Putamen (tissue), 1 donor: ENCODE data around the gene DUSP9.
"Not testable (repeated sequence)": the region's sequence is repeated elsewhere in the genome, so short reads cannot be mapped to it uniquely, and the experiment has no call there.

ENCODE experiments used
- DNase-seq: peaks from one replicate; pipeline ENCODE4 v3.0.0-alpha.2; 2016; ENCODE audit warnings: low spot score

Gene DUSP9, protein sequence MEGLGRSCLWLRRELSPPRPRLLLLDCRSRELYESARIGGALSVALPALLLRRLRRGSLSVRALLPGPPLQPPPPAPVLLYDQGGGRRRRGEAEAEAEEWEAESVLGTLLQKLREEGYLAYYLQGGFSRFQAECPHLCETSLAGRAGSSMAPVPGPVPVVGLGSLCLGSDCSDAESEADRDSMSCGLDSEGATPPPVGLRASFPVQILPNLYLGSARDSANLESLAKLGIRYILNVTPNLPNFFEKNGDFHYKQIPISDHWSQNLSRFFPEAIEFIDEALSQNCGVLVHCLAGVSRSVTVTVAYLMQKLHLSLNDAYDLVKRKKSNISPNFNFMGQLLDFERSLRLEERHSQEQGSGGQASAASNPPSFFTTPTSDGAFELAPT

DNA sequence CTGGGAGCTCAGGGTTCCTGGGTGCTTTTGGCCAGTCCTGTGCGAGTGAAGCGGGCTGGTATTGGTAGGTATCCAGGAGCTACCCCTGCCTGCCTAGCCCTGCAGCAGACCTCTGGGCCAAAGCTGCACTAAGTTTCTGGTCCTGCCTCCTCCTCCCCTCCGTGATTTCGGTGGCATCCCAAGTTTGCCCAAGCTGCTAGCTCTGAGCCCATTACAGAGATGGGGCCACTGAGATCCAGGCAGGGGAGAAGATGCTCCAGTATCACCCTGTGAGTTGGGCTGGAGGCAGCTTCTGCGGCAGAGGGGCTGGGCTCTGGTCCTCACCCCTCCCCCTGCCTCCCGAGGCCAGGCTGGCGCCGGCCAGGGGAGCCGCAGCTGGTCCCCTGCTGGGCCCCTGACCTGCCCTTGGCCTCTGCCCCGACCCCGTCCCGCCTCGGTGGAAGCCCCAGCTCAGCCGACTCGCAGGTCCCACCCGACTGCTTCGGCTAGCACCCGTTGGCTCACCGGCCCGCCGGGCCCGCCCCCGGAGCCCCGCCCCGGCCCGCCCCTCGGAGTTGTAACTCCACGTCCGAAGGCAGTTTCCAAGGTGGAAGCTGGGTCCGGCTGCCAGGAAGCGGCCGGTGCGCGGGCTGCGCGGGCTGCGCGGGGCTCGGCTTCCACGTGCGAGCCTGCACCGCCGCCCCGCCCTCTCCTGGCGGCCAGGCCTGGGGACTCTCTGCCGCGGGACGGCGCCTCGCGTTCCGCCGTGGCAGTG, at the start of gene DUSP9:
Gene DUSP9, plus strand, starts transcription at position 584 of the 754 bp plus-strand sequence. CDS start 751 bp downstream, outside the sequence.
- DNase-seq, result no peak

DNA sequence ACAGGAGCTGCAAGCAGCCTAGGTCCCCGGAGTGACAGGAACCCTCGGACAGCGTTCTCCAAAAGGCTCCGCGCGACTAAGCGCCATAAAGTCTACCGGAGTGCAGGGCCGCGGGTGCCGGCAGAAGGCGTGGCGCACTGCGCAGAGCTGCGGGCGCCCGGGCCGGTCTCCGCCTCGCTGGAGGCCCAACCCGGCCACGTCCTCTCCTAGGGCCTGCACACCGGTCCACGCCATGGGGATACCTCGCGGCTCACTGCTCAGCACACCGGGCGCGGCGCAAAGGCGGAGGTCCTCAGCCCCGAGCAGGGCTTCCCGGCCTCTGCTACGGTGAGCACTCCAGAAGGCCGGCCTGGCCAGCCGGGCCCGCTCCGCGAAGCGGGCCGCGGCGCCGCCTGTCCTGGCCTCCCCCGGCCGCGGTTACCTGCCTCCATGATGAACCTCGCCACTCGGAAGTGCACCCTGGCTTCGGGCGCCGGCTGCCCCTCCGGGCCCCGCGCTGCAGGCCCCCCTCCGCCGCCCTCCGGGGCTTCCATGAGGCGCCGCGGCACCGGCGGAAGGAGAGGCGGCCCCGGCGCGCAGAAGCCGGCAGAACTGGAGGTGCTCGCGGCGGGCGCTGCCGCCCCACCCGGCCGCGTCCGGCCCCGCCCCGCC, 48.3 kb upstream of the DUSP9 start, which contains the start of gene CCNQ:
Gene CCNQ, minus strand, starts transcription at position 599 of the 651 bp plus-strand sequence. Its CDS starts 66 bp downstream, at position 533.
- no peak for DNase-seq

DNA sequence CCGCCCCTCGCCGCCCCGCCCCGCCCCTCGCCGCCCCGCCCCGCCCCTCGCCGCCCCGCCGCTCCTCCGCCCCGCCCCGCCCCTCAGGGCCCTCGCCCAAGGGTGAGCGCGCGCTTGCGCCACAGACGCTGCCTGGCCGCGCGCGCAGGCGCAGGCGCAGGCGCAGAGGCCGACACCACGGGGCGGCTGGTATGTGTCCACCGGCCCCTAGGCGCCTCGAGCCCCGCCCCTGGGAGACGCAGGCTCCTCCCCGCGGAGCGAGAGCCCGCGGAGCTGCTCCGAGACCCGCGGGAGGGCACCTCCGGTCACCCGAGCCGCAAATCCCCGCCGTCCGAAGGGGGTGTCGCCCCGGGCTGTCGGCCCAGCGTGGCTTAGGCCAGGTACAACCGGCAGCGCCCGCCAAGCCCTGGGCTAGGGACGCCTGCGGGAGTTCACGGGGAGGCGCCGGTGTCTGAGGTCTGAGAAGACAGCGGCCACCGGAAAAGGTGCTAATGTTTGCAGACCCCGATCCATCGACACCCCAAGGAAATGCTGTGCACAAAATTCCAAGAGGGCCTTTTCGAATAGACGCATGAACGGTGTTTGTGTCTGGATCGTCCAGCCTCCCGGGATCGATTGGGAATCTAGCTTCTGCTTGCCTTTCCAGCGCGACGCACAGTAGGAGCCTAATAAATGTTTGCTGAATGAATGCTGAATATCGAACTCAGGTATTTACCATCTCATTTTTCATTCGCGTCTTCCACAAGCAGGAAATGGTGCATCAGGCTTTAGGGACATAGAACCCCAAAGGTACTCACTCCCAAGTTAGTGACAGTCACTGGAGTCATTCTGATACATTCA, 47.6 kb upstream of the DUSP9 start:
- DNase-seq, result peak; percentile 85

DNA sequence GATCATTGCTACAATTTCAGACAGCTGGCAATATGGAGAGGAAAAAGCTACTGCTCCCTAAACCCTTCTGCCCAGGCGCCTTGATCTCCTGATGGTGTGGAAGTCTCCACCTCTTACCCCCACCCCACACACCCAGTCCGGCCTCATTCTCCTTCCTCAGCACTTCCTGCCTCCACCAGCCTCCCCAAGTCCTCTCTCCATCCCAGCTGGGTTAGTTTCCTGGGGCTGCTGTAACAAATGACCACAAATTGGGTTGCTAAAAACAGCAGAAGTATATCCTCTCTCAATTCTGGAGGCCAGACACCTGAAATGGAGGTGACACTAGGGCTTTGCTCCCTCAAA, 47.0 kb upstream of the DUSP9 start:
- no peak for DNase-seq

DNA sequence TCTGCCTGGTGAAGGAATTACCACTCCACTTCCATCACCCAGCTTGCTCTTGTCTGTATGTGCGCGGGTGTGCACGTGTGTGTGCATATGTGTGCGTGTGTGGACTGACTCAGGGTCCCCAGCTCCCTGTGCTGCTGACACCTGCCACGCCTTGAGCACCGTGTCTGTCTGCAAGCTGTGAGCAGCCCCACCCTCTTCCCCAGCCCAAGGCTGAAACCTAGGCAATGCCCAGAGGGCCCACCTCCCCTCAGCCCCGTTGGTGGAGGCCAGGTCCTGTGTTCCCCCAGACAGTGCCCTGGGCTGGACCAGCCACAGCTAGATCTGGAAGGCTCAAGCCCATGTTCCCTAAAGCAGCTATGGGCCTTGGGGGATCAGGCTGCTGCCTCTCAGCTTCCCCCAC, 46.1 kb upstream of the DUSP9 start:
- no peak for DNase-seq

DNA sequence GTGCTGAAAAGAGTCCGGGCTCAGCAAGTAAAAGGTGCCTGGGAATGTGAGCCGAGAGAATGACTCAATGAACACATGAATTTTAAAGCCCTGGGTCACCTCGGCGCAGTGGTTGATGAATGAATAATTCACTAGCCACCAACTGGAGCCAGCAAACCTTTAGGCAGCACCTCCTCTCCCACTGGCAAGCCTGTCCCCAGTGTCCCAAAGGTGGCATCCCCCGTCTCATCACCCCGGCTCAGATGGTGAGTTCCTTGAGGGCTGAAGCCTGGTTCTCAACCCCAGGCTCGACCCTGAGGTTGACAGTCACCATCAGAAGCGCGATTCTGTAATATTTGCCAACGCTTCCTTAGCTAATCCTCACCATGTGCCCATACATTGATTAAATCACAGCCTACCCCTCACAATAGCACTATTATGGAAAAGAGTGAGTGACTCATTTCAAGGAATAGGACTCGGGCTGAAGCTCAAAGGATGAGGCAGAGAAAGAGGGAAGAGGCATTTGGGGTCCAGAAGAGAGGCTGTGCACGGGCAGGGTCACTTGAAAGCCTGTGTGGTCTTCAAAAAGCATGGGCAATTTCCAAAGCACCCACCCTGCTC, 45.4 kb upstream of the DUSP9 start:
- DNase-seq, result no peak

DNA sequence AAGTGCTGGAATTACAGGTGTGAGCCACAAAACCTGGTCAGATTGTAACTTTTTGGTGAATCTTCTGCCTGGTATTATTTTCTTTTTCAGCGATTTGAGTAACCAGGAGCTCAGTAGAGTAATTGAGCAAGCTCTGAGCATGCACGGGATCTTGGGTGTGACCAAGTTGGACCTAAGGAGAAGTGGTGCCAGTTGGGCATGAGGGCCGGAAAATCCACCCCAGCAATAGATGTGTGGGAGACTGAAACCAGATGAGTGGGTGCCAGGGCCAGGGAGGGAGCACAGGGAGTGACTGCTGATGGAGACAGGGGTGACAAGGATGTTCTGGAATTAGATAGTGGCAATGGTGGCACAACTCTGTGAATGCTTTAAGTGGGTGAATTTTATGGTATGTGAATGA, 44.4 kb upstream of the DUSP9 start:
- no peak for DNase-seq

DNA sequence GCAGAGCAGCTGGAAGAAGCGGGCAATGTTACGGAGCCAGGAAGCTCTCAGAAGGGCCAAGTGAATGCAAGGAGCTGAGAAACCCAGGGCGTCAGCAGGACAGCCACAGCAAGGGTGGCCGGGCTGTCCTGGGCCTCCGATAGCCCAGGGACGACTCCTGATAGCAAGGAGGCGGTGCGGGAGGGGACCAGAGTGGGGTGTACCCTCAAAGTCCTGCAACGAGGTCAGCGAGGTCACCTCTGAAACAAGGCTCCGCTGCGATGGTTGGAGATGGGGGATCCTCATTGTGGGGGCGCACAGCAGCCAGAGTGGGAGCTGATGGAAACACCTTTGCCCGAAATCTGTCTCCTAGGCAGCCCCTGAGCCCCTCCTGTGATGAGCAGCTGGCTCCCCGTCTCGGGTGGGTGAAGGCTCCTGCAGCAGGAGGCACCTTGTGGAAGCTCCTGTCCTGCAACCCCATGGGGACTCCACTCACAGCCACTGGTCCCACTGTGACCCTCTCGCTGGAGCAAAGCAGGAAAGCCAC, 43.8 kb upstream of the DUSP9 start:
- no peak for DNase-seq

DNA sequence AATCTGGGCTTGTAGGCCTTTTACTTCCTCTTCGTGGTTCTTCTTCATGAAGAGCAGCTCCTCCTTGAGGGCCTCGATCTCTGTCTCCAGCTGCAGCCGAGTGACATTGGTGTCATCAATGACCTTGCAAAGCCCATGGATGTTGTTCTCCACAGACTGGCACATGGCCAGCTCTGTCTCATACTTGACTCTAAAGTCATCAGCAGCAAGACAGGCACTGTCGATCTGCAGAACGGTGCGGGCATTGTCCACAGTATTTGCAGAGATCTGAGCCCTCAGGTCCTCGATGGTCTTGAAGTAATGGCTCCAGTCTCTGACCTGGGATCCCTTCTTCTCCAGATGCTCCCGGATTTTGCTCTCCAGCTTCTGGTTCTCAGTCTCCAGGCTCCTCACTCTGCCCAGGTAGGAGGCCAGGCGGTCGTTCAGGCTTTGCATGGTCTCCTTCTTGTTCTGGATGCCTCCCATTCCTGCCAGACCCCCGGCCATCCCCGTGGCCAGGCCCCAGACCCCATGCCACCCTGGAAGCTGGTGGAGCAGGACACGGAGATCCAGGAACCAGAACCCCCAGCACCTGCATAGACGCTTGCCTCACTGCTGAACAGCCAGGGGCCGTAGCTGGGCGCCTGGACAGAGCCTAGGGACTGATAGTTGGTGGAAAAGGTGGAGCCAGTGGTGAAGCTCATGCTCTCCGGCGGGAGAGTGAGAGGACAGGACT, 42.2 kb upstream of the DUSP9 start:
- not testable (repeated sequence) for DNase-seq

DNA sequence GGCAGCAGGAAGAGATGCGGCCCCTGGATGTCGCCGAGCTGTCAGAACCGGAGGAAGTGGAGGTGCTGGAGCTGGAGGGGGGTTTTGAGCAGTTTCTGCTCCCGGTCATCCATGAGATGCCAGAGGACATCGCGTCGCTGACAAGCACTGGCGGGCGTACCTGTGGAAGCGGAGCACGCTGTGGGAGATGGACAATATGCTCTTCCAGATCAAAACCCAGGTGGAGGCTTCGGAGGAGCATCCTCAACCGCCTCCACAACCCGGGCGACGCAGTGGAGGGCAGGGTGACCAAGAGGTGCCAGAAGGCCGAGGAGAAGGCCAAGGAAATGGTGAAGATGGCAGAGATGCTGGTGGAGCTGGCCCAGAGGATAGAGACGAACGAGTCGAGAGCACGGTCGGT, 40.5 kb upstream of the DUSP9 start:
- no peak for DNase-seq

DNA sequence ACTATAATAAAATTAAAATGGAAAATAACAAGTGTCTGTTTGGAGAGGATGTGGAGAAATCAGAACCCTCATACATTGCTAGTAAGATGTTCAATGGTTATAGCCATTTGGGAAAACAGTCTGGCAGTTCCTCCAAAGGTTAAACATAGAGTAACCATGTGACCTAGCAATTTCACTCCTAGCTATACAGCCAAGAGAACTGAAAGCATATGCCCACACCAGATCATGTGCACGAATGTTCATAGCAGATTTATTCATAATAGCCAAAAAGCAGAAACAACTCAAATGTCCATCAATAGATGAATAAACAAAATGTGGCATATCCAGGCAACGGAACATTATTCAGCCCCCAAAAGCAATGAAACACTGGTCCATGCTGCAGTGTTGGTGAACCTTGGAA, 38.6 kb upstream of the DUSP9 start:
- no peak for DNase-seq

DNA sequence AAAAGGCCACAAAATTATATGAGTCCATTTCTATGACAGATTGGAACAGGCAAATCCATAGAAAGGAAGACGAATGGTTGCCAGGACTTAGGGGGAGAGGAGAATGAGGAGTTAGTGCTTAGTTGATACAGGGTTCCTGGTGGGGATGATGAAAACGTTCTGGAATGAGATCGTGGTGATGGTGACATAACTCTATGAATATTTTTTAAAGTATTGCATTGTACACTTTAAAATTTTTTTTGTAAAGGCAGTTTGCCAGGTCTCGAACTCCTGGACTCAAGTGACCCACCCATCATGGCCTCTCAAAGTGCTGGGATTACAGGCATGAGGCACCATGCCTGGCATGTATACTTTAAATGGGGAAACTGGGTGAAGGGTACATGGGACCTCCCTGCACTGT, 38.2 kb upstream of the DUSP9 start:
- DNase-seq, result no peak

DNA sequence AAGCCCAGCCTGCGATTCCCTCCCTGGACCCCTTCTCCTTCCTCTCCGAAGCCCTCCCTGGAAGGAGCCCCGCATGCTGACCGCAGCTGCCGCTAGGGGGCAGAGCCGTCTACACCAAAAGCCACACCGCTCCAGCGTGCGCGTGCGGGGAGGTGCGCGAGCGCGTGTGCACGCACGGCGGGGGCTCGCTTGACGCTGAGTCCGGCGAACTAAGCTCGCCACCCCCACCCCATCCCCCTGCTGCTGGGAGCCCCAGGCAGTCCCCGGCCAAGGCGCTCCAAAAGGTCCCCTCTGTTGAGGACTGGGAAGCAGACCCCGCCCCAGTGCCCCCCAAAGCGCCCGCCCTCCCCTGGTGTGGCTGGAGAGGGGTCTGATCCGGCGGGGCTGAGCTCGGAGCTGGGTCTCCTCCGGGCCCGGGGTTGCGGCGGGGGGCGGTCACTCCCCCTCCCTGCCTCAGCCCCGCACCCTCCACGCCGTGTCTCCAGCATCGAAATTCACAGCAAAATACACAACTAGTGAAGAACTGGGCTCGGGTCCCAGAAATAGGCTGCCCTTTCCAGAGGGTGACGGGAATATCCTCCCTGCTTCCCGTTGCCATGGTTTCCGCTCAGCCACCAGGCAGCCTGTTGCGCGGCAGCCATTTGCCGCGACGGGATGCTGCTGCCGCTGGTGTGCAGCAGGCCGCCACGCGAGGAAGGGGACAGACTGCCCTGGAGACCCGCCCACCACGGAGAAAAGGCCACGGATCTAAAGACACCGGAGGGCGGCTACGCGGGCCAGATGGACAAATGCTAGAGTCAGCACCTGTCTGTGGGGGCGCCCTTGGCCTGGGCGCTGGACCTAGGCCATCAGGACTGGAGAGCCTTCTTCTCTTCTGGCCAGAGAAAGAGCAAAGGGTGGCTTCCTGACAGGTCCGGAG, 36.8 kb upstream of the DUSP9 start:
- DNase-seq, result peak; percentile 68

DNA sequence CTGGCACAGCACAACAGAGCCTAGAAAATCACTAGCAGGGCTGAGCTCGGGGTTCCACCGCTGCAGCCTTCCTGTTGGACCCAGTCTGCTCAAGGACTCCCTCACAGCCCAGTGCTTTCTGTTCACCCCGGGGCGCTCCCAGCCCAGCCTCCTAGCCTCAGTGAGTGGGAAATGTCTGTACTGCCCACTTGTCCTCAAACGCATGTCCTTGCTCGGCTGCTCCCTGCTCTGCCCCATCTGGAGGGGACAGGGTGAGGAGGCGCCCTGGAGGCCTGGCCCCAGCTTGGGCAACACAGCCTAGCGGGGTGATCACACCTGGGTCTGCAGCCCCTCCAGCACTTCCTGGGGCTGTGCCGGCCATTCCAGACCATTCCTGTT, 36.2 kb upstream of the DUSP9 start:
- no peak for DNase-seq

DNA sequence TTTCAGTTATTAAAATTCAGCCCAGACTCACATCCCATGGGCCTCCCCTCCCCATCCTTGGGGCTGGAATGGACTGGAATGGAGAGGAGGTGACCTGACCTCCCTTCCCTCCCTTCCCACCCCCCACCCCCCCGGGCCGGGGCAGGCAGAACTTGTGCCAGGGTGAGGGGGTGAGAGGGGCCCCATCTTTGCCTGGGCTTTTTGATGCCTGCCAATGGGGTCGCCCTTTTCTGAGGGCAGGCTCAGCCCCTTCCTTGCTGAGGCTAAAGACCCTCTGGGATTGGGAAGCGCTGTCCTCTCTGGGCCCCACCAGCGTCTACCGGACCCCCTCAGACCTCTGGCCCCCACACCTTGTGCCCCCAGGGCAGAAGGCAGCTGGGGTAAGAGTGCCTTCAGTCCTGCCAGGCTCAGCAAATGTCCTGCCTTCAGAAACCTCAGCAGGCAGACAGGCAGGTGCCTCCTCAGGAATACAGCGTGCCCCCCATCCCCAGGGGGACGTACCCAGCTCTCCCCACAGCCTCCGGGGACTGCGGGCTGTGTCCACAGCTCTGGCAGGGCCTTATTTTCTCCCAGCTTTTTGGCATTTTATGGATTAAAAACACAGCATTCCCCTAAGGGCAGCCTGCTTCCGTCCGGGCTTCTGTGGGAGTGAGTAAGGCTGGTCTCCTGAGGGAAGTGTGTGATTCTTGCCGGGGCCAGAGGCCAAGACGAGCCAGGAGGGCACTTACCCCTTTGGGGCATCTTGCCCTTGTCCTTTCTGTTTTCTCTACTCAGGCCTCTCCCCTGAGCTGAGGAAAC, 35.5 kb upstream of the DUSP9 start:
- no peak for DNase-seq

DNA sequence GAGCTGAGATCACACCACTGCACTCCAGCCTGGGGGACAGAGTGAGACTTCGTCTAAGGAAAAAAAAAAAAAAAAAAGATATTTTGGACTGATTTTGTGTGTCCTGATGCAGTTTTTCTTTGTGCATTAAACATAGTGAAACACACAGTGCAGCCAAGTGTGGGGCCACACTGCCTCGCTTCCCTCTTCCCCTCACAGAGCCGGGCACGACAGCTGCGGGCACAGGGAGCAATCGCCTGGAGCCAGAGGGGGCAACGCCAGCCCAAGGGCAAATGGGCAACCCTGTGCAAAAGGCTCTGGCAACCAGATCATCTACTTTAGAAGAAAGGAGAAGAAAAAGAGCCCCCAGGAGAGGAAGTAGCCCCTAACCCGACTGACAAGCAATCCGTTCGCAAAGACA, 34.6 kb upstream of the DUSP9 start:
- DNase-seq, result no peak

DNA sequence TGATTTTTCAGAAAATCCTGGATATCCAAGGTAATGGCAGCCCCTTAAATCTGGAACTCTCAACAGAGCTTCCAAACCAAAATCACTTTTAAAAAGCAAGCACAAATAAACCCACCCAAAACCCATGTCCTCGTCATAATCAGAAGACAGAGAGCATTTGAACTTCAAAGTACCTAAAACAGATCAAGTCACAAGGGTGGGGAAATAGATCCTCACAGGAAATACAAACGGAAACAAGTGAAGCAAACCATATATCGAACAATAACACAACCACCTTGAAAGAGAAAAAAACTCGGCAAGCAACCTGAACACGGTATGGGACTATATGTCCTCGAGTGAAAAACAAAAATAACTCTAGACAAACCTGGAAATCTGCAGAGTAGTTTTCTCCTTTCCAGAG, 32.2 kb upstream of the DUSP9 start:
- no peak for DNase-seq

DNA sequence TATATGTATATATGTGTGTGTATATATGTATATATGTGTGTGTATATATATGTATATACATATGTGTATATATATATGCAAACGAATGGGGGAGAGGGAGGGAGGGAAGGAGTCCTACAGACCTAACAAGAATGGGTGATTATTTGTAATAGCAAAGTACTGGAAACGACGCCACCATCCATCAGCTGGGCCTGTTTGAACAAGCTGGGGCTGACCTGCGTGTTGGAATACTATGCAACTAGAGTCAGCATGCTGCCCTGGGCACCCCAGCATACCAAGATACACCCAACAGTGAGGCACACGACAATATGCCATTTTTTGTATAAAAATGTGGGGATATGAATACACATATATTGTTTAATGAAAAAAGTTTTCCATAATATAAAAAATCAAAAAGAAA, 26.4 kb upstream of the DUSP9 start:
- DNase-seq, result no peak
